ENCODE results near the gene GPR55.

GPR55 gene

DNA sequence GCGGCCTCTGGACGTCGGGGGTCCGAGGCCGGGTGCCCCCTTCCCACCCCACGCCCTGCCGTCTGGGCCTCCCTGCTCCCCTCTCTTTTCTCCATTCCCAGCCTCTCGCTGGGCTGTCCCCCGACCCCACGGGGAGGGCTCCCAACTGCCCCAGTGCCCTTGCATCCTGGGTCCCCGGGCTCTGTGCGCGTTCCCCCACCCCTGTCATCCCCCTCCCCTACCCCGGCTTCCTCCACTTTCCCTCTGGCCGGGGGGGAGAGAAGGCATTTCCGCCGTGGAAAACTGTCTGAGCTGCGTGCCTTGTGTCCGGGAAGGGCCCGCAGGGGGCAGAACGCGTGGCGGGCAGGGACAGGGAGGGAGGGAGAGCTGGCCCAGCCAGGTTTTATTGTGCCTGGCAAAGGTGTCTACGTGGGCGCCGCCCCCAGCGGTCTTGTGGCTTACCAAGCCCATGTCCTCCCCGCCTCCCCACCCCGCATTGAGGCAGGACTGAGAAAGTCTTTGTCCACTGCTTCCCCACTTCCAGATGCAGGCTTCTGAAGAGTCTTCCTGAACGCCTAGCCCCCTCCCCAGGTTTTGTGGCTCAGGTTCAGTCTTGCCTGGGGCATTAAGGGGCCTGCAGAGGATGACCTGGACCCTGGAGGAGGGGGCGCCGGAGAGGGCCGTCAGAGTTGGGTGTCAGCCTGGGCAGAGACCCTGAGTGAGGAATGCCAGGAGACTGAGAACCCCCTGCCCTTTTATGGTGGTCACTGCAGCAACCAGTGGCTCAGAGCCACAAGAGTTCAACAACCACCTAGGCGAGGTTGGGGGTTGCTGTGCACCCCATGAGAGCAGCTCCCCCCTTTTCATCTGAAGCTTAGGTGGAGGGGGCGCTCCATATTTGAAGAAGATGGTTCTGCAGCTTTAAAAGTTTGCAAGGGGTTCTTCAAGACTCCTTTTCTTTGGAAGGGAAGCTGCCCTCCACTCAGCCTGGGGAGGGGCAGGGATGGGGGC lies 59.0 kb downstream of the GPR55 start:
- DNase-seq = peak; percentile 30

GRCh38 chr2:230865307-230865765 lies 59.7 kb downstream of the GPR55 start:
- DNase-seq = no peak

DNA sequence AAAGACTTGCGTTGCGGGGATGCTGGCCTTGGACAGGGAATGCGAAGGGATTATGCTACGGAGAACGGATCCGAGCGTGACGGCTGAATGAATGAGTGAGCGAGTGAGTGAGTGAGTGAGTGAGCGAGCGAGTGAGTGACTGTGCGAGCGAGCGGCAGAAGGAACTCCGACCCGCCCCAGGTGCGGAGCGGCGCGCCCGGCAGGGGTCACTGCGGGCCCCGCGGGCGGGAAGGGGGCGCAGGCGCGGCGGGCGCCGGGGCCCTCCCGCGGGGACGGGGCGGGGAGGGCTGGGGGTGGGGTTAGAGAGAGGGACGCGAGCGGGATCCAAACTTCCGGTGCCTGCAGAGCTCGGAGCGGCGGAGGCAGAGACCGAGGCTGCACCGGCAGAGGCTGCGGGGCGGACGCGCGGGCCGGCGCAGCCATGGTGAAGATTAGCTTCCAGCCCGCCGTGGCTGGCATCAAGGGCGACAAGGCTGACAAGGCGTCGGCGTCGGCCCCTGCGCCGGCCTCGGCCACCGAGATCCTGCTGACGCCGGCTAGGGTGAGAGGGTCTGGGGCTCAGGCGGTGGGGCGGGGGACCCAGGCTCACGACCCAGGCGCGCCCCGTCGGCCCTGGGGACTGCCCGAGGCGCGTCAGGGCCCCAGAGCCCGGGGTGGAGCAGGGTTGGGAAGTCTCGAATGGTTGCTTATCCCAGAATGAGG lies 60.3 kb downstream of the GPR55 start, which contains the start of gene ITM2C:
ITM2C (plus strand) TSS at position 338 of the 702 bp plus-strand sequence; CDS start at position 422, 84 bp downstream.
- peak; percentile 22 for DNase-seq

GRCh38 chr2:230864122-230864604 lies 60.9 kb downstream of the GPR55 start:
- no peak for DNase-seq

DNA sequence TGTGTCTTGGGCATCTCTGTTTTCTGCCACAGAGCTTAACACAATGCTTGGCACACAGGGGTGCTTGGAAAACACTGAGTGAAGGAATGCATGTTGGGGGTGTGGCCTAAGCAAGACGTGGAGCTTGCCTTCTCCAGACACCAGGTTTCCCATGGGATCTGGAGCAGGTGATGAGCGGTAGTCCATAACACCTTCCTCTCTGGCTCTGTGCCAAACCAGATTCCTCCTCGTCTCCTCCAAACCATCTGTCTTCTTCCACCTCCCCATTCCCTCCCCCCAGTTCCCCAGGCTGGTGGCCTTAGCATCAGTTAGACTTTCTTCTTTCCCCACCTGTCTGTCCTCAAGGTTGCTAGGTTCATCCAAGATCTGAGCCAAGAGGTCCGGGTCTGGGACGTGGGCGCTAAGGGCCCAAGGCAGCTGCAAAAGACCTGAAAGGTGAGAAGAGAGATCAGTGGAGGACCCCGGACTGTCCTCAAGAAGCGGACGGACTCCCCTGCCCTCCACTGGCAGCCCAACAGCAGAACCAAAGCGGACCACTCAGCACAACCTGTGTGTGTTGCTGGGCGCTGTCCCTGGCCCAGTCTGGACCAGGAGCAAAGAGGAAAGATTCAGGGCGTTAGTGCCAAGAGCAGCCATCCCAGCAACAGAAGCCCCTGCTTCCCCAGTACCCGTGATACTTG lies 61.5 kb downstream of the GPR55 start:
- DNase-seq = no peak

- DNase-seq = no peak
Measured at GRCh38 chr2:230863031-230863430, 62.0 kb downstream of the GPR55 start.

- no peak for DNase-seq
Measured at GRCh38 chr2:230862292-230862691, 62.8 kb downstream of the GPR55 start.

- no peak for DNase-seq
Measured at GRCh38 chr2:230861552-230862255, 63.3 kb downstream of the GPR55 start.
